Measurements from ENCODE around the gene PHLDB3. TPM values are rescaled to one million over a fixed set of nuclear protein-coding genes. Genes with fewer than 3 reads are reported as not detected.

Gene PHLDB3
- total RNA-seq, 4 donors from 2014 or later, result 10.2 to 28.7 (median 16.5) TPM

DNA sequence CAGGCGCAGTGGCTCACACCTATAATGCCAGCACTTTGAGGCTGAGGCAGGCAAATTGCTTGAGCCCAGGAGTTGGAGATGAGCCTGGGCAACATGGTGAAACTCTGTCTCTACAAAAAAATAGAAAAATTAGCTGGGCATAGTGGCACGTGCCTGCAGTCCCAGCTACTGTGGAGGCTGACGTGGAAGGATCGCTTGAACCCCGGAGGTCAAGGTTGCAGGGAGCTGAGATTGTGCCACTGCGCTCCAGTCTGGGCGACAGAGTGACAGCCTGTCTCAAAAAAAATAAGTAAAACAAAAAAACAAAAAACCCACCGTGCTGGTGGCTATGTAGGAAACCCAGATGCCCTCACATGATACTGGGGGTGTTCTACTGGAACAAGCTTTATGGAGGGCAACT lies 16.4 kb downstream of the PHLDB3 start:
- 92 to 94% methylated on average over 3 to 8 of the region's 8 CpGs for WGBS, 2 donors (ENCODE audit: low coverage in 1 of 2)
- TF ChIP-seq, protein P1, sequence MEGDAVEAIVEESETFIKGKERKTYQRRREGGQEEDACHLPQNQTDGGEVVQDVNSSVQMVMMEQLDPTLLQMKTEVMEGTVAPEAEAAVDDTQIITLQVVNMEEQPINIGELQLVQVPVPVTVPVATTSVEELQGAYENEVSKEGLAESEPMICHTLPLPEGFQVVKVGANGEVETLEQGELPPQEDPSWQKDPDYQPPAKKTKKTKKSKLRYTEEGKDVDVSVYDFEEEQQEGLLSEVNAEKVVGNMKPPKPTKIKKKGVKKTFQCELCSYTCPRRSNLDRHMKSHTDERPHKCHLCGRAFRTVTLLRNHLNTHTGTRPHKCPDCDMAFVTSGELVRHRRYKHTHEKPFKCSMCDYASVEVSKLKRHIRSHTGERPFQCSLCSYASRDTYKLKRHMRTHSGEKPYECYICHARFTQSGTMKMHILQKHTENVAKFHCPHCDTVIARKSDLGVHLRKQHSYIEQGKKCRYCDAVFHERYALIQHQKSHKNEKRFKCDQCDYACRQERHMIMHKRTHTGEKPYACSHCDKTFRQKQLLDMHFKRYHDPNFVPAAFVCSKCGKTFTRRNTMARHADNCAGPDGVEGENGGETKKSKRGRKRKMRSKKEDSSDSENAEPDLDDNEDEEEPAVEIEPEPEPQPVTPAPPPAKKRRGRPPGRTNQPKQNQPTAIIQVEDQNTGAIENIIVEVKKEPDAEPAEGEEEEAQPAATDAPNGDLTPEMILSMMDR (IDR thresholded peaks at IDR 0.05), result no peak
- TF ChIP-seq POLR2A (IDR thresholded peaks at IDR 0.05), result no peak
- no peak for TF ChIP-seq EP300 (IDR thresholded peaks at IDR 0.05; ENCODE audit: low read depth)
- TF ChIP-seq POLR2AphosphoS5 (IDR thresholded peaks at IDR 0.05), result no peak

DNA sequence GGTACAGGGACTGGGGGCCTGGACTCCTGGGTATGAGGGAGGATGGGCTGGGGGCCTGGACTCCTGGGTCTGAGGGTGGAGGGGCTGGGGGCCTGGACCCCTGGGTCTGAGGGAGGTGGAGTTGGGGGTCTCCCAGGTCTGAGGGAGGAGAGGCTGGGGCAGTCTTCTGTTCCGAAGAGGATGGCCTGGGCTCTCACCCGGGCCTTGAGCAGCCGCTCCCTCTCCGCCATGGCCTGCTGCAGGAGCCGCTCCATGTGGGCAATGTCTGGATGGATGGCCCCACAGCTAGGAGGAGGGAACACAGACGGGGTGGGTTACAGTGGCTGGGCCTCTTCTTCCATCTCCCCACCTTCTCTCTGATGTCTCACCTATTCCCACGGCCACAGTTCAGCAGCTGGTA lies 18.1 kb downstream of the PHLDB3 start:
- TF ChIP-seq POLR2A (IDR thresholded peaks at IDR 0.05), result no peak
- TF ChIP-seq POLR2AphosphoS5 (IDR thresholded peaks at IDR 0.05), result no peak
- TF ChIP-seq, protein P1 (IDR thresholded peaks at IDR 0.05), result no peak
- TF ChIP-seq EP300 (IDR thresholded peaks at IDR 0.05; ENCODE audit: low read depth), result no peak
- Histone ChIP-seq H3K27me3 (no peaks in the 10 kb centered on the region), H3K4me1 (no peaks in the 10 kb centered on the region), H3K36me3 (no peaks in the 10 kb centered on the region), H3K9me3 (no peaks in the 10 kb centered on the region), H3K27ac (no peak overlapping the region), H3K4me3 (no peak overlapping the region)
- 92% methylated on average over 7 of the region's 7 CpGs; no CpG with 5 or more reads in 1 of the 2 donors for WGBS, 2 donors (ENCODE audit: low coverage in 1 of 2)
- in situ Hi-C loops (cut with MboI; ENCODE audit: low pct_ligation_motif_present in 1 of 4, low pct_unique_long_range_greater_than_20kb in 1 of 4, low sequenced_read_pairs in 3 of 4), result no loop called here
- DNase-seq, result no peak
- intact Hi-C loops (cut with DNase I; ENCODE audit: low total_unique reads), result no loop called here

More for the DNA sequence above, 16.4 kb downstream of the PHLDB3 start:
- Histone ChIP-seq H3K27ac (no peak overlapping the region), H3K4me3 (no peak overlapping the region), H3K9me3 (no peaks in the 10 kb centered on the region), H3K4me1 (no peaks in the 10 kb centered on the region), H3K27me3 (no peaks in the 10 kb centered on the region), H3K36me3 (no peaks in the 10 kb centered on the region)
- DNase-seq, result no peak
- in situ Hi-C loops (cut with MboI; ENCODE audit: low pct_ligation_motif_present in 1 of 4, low pct_unique_long_range_greater_than_20kb in 1 of 4, low sequenced_read_pairs in 3 of 4), result no loop called here
- intact Hi-C loops (cut with DNase I; ENCODE audit: low total_unique reads), result no loop called here

DNA sequence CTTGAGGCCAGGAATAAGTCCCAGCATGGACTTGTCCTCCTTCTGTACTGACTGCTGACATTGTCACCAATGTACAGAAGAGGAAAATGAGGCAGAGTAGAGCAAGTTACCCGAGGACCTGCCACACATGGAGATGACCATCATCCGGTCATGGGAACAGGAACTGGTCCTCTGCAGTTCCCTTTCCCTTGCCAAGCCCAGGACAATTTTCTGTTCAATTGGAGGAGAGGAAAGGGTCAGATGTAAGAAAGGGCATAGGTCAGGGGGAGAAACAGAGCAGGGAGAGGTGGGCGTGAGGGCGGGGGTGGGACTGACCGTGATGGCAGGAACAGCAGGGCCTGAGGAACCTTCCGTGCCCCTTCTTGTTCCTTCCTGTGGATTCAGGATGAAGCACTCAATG lies 18.6 kb downstream of the PHLDB3 start:
- no peaks in the 10 kb centered on the region for H3K9me3 ChIP-seq
- WGBS, 2 donors (ENCODE audit: low coverage in 1 of 2), result 81 to 86% methylated on average over 2 to 6 of the region's 6 CpGs
- H3K27ac ChIP-seq, result no peak overlapping the region
- no peaks in the 10 kb centered on the region for H3K4me1 ChIP-seq
- no peak for DNase-seq
- H3K27me3 ChIP-seq, result no peaks in the 10 kb centered on the region
- TF ChIP-seq EP300 (IDR thresholded peaks at IDR 0.05; ENCODE audit: low read depth), result no peak
- no peak for TF ChIP-seq POLR2AphosphoS5 (IDR thresholded peaks at IDR 0.05)
- TF ChIP-seq, protein P1 (IDR thresholded peaks at IDR 0.05), result no peak
- TF ChIP-seq POLR2A (IDR thresholded peaks at IDR 0.05), result no peak
- in situ Hi-C loops (cut with MboI; ENCODE audit: low pct_ligation_motif_present in 1 of 4, low pct_unique_long_range_greater_than_20kb in 1 of 4, low sequenced_read_pairs in 3 of 4), result no loop called here
- H3K36me3 ChIP-seq, result no peaks in the 10 kb centered on the region
- no peak overlapping the region for H3K4me3 ChIP-seq
- intact Hi-C loops (cut with DNase I; ENCODE audit: low total_unique reads), result no loop called here

DNA sequence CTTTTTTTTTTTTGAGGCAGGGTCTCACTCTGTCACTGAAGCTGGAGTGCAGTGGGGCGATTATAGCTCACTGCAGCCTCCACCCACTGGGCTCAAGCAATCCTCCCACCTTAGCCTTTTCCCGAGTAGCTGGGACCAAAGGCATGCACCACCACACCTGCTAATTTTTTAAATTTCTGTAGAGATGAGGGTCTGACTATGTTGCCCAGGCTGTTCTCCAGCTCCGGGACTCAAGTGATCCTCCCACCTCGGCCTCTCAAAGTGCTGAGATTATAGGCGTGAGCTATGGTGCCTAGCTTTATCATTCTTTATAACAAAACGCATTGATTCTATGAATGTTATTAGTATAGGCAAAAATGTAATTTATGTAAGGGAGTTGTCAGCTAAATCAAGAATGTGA lies 21.3 kb downstream of the PHLDB3 start:
- TF ChIP-seq EP300 (IDR thresholded peaks at IDR 0.05; ENCODE audit: low read depth) (no peak), POLR2AphosphoS5 (IDR thresholded peaks at IDR 0.05) (no peak), POLR2A (IDR thresholded peaks at IDR 0.05) (no peak)
- TF ChIP-seq, protein P1 (IDR thresholded peaks at IDR 0.05), result no peak
- in situ Hi-C loops (cut with MboI; ENCODE audit: low pct_ligation_motif_present in 1 of 4, low pct_unique_long_range_greater_than_20kb in 1 of 4, low sequenced_read_pairs in 3 of 4) (no loop called here), intact Hi-C loops (cut with DNase I; ENCODE audit: low total_unique reads) (no loop called here)
- H3K36me3 ChIP-seq, result no peaks in the 10 kb centered on the region
- H3K27me3 ChIP-seq, result no peaks in the 10 kb centered on the region
- DNase-seq, result no peak
- no peak overlapping the region for H3K27ac ChIP-seq
- H3K4me1 ChIP-seq, result no peaks in the 10 kb centered on the region
- no peaks in the 10 kb centered on the region for H3K9me3 ChIP-seq
- WGBS, 2 donors (ENCODE audit: low coverage in 1 of 2), result 92 to 95% methylated on average over 4 to 6 of the region's 6 CpGs
- H3K4me3 ChIP-seq, result no peak overlapping the region
